ENCODE measurements around the gene STK32B. TPM values are rescaled to one million over a fixed set of nuclear protein-coding genes. Genes with fewer than 3 reads are reported as not detected.

Gene STK32B
- total and polyA plus RNA-seq, 2 donors = 2.9 to 4.8 TPM

DNA sequence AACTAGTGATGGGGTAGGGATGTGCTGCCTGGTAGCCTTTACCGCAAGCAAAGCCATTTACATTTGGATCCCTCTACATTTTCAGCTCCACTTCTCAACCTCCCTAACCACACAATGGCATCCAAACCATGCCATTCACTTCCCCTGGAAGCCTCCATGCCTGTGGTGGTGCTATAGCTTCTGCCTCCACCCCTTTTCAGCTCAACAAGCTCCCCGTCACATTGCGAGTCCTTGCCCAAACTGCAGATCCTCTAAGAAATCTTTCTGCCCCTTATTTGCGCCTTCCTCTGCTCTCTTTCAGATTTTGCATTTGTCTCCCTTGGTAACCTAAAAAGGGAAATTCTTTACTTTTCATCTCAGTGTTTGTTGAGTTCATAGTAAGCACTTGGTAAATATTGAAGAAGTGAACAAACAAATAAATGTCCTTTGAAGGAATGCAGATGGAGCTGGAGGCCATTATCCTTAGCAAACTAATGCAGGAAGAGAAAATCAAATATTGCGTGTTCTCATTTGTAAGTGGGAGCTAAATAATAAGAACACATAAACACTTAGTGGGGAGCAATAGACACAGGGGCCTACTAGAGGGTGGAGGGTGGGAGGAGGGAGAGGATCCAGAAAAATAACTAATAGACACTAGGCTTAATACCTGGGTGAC lies 38.9 kb upstream of the STK32B start:
- DNase-seq (ENCODE audit: low read depth in 6 of 9, low spot score in 9 of 9) = no peak

DNA sequence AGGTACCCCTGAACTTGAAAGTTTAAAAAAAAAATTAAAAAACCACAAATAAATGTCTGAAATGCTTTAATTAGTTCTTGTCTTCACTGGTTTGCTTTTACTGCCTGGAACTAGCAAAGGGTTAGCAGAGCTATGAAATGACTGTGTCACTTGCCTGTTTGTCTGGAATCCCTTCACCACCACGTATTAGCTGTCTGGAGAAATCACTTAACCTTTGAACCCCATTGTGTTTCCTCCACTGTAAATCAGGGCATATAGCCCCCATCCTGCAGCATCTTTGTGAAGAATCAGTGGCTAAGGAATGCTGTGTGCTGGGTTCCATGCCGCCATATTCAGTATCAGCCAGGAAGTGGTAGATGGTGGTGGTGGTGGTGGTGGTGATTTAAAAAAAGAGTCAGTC lies 38.3 kb upstream of the STK32B start:
- Histone ChIP-seq H3K4me1 (ENCODE audit: control insufficient read depth in 2 of 2, insufficient read depth in 2 of 2, low read length in 2 of 2) (no peaks in the 10 kb centered on the region), H3K9me3 (ENCODE audit: control insufficient read depth in 2 of 2, insufficient read depth in 1 of 2, low read length in 1 of 2) (no peaks in the 10 kb centered on the region), H3K36me3 (ENCODE audit: control insufficient read depth in 2 of 2, insufficient read depth in 2 of 2, low read length in 1 of 2) (no peaks in the 10 kb centered on the region), H3K27ac (ENCODE audit: low read depth in 1 of 2, low read length in 1 of 2) (no peak overlapping the region), H3K4me3 (ENCODE audit: low read length in 2 of 2) (no peak overlapping the region), H3K27me3 (ENCODE audit: control insufficient read depth in 2 of 2, insufficient read depth in 1 of 2, low read length in 1 of 2) (no peaks in the 10 kb centered on the region)
- DNase-seq (ENCODE audit: low read depth in 6 of 9, low spot score in 9 of 9) = no peak
- WGBS = 95% methylated on average over 2 of the region's 2 CpGs

More for the DNA sequence above, 38.9 kb upstream of the STK32B start:
- no peaks in the 10 kb centered on the region for H3K9me3 ChIP-seq (ENCODE audit: control insufficient read depth in 2 of 2, insufficient read depth in 1 of 2, low read length in 1 of 2)
- no peak overlapping the region for H3K27ac ChIP-seq (ENCODE audit: low read depth in 1 of 2, low read length in 1 of 2)
- H3K36me3 ChIP-seq (ENCODE audit: control insufficient read depth in 2 of 2, insufficient read depth in 2 of 2, low read length in 1 of 2) = no peaks in the 10 kb centered on the region
- no peaks in the 10 kb centered on the region for H3K27me3 ChIP-seq (ENCODE audit: control insufficient read depth in 2 of 2, insufficient read depth in 1 of 2, low read length in 1 of 2)
- no peak overlapping the region for H3K4me3 ChIP-seq (ENCODE audit: low read length in 2 of 2)
- WGBS = 98% methylated on average over 5 of the region's 5 CpGs
- no peaks in the 10 kb centered on the region for H3K4me1 ChIP-seq (ENCODE audit: control insufficient read depth in 2 of 2, insufficient read depth in 2 of 2, low read length in 2 of 2)

DNA sequence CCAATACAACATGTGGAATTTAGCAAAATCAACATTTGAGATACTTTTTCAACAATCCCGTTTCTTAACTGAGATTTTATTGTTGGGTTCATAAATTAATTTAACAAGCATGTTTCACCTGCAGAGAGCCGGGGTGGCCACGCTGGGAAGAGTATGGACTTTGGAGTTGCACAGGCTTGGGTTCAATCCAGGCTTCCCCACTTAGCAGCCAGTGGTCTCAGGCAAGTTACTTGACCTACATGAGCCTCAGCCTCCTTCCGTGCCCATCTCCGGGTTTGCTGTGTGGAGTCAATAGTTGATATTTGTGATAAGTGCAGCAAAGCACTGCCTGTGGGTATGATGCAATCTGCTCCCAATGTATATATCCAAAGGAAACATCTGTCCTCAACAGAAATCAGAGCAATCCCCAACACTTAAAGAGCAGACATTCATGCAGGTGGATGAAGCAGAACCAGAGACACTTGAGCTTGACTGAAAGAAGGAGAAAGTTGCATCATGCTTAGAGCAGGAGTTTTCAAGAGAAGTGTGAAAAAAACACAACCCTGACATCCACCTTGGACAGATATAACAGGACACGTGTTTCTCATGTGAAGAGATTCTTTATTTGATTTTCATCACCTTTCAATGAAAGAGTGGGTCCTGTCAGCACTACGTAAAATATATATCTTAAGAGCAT lies 37.1 kb upstream of the STK32B start:
- 90% methylated on average over 7 of the region's 7 CpGs for WGBS
- Histone ChIP-seq H3K27ac (ENCODE audit: low read depth in 1 of 2, low read length in 1 of 2) (no peak overlapping the region), H3K36me3 (ENCODE audit: control insufficient read depth in 2 of 2, insufficient read depth in 2 of 2, low read length in 1 of 2) (no peaks in the 10 kb centered on the region), H3K4me1 (ENCODE audit: control insufficient read depth in 2 of 2, insufficient read depth in 2 of 2, low read length in 2 of 2) (peaks cover 2 to 7% of the 10 kb centered on the region in 2 donors), H3K27me3 (ENCODE audit: control insufficient read depth in 2 of 2, insufficient read depth in 1 of 2, low read length in 1 of 2) (no peaks in the 10 kb centered on the region), H3K9me3 (ENCODE audit: control insufficient read depth in 2 of 2, insufficient read depth in 1 of 2, low read length in 1 of 2) (no peaks in the 10 kb centered on the region), H3K4me3 (ENCODE audit: low read length in 2 of 2) (no peak overlapping the region)
- DNase-seq (ENCODE audit: low read depth in 6 of 9, low spot score in 9 of 9) = no peak

DNA sequence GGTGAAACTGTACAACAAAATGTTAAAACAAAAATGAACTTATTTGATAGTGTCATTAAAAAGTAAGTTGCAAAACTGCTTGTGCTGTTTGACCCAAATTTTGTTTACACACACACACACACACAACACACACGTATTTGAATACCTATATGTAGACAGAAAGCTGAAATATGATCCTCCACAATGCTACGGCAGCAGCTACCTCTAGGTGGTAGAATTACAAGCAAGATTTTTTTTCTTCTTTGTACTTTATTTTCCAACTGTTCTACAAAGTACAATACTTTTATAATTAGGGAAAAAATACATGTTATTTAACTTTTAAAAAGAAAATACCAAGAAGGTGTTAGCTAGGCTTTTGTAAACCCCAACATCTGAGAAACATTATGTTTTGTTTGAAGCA lies 33.2 kb upstream of the STK32B start:
- peaks cover 6 to 19% of the 10 kb centered on the region in 2 donors for H3K4me1 ChIP-seq (ENCODE audit: control insufficient read depth in 2 of 2, insufficient read depth in 2 of 2, low read length in 2 of 2)
- H3K36me3 ChIP-seq (ENCODE audit: control insufficient read depth in 2 of 2, insufficient read depth in 2 of 2, low read length in 1 of 2) = no peaks in the 10 kb centered on the region
- WGBS = 29% methylated on average over 2 of the region's 2 CpGs
- peak overlapping the region in 1 of 2 donors; percentile 47 for H3K27ac ChIP-seq (ENCODE audit: low read depth in 1 of 2, low read length in 1 of 2)
- H3K9me3 ChIP-seq (ENCODE audit: control insufficient read depth in 2 of 2, insufficient read depth in 1 of 2, low read length in 1 of 2) = no peaks in the 10 kb centered on the region
- H3K27me3 ChIP-seq (ENCODE audit: control insufficient read depth in 2 of 2, insufficient read depth in 1 of 2, low read length in 1 of 2) = no peaks in the 10 kb centered on the region
- H3K4me3 ChIP-seq (ENCODE audit: low read length in 2 of 2) = no peak overlapping the region
- DNase-seq (ENCODE audit: low read depth in 6 of 9, low spot score in 9 of 9) = peak in 1 of 9 donors; percentile 38

DNA sequence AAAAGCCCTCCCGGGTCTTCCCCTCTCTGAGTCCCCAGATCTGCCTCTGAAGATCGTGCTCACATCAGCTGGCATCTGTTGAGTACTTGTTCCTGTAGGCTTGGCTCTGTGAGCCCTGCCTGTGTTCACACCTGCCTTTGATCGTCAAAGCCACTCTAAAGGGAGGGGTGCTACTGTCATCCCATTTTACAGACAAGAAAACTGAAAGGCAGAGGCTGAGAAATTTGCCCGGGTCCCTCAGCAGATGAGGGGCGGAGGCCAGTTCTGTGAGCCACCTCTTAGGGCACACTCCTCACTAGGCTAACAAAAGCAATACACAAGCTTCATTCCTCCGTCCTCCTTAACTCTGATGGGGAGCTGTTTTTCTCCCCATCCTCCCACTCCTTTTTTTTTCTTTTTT lies 32.7 kb upstream of the STK32B start:
- DNase-seq (ENCODE audit: low read depth in 6 of 9, low spot score in 9 of 9) = peak in 3 of 9 donors; percentile 37 to 68 (median 42)
- WGBS = 29% methylated on average over 6 of the region's 6 CpGs
- no peaks in the 10 kb centered on the region for H3K27me3 ChIP-seq (ENCODE audit: control insufficient read depth in 2 of 2, insufficient read depth in 1 of 2, low read length in 1 of 2)

DNA sequence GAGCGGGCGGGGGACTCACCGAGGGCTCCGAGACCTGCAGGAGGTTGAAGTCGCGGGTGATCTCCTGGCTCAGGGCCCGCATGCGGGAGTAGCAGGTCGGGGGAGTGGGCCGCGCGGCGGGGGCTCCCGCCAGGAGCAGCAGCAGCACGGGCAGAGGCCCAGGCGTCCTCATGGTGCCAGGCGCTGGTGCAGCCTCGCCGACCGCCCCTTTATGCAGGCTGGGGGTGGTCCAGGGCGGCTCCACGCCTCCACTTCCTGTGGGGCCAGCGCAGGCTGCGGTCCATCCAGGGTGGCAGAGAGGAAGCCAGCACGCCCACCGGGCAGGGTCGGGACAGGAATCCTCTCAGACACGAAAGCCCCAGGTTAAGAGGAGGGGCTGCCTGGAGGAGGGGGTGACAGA lies 32.0 kb upstream of the STK32B start, which contains the start of gene CYTL1:
Gene CYTL1 (minus strand): TSS at position 185 of the 400 bp plus-strand sequence. CDS start 13 bp downstream, at position 172.
- no peaks in the 10 kb centered on the region for H3K27me3 ChIP-seq (ENCODE audit: control insufficient read depth in 2 of 2, insufficient read depth in 1 of 2, low read length in 1 of 2)

More for the DNA sequence above, 32.7 kb upstream of the STK32B start:
- H3K4me3 ChIP-seq (ENCODE audit: low read length in 2 of 2) = no peak overlapping the region
- peak overlapping the region in 1 of 2 donors; percentile 47 for H3K27ac ChIP-seq (ENCODE audit: low read depth in 1 of 2, low read length in 1 of 2)
- H3K36me3 ChIP-seq (ENCODE audit: control insufficient read depth in 2 of 2, insufficient read depth in 2 of 2, low read length in 1 of 2) = no peaks in the 10 kb centered on the region
- H3K4me1 ChIP-seq (ENCODE audit: control insufficient read depth in 2 of 2, insufficient read depth in 2 of 2, low read length in 2 of 2) = peaks cover 6 to 19% of the 10 kb centered on the region in 2 donors
- H3K9me3 ChIP-seq (ENCODE audit: control insufficient read depth in 2 of 2, insufficient read depth in 1 of 2, low read length in 1 of 2) = no peaks in the 10 kb centered on the region

DNA sequence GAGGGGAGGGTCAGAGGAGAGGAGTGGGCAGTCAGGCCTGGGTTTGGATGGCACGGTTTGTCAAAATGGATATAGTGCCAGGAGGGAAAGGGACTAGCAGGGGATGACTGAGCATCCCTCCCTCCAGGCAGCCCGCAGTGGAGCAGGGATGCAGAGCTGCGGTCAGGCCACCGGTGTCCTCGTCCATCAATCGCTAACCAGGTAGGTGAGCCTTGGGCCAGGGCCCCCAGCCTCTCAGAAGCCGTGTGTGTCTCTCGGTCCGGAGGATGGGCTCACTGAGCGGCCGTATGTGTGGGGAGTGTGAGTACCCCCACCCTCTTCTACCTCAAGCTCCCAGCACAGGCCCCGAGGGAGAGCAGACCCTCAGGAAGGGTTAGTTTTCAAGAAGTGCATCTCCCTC lies 31.5 kb upstream of the STK32B start:
- Histone ChIP-seq H3K36me3 (ENCODE audit: control insufficient read depth in 2 of 2, insufficient read depth in 2 of 2, low read length in 1 of 2) (no peaks in the 10 kb centered on the region), H3K27me3 (ENCODE audit: control insufficient read depth in 2 of 2, insufficient read depth in 1 of 2, low read length in 1 of 2) (no peaks in the 10 kb centered on the region), H3K4me3 (ENCODE audit: low read length in 2 of 2) (no peak overlapping the region), H3K4me1 (ENCODE audit: control insufficient read depth in 2 of 2, insufficient read depth in 2 of 2, low read length in 2 of 2) (peaks cover 6 to 19% of the 10 kb centered on the region in 2 donors), H3K27ac (ENCODE audit: low read depth in 1 of 2, low read length in 1 of 2) (no peak overlapping the region), H3K9me3 (ENCODE audit: control insufficient read depth in 2 of 2, insufficient read depth in 1 of 2, low read length in 1 of 2) (no peaks in the 10 kb centered on the region)
- 97% methylated on average over 12 of the region's 12 CpGs for WGBS
- no peak for DNase-seq (ENCODE audit: low read depth in 6 of 9, low spot score in 9 of 9)

More for the DNA sequence above, 32.0 kb upstream of the STK32B start, which contains the start of gene CYTL1:
- Histone ChIP-seq H3K36me3 (ENCODE audit: control insufficient read depth in 2 of 2, insufficient read depth in 2 of 2, low read length in 1 of 2) (no peaks in the 10 kb centered on the region), H3K4me3 (ENCODE audit: low read length in 2 of 2) (no peak within 1 kb of the TSS), H3K9me3 (ENCODE audit: control insufficient read depth in 2 of 2, insufficient read depth in 1 of 2, low read length in 1 of 2) (no peaks in the 10 kb centered on the region), H3K4me1 (ENCODE audit: control insufficient read depth in 2 of 2, insufficient read depth in 2 of 2, low read length in 2 of 2) (peaks cover 6 to 19% of the 10 kb centered on the region in 2 donors), H3K27ac (ENCODE audit: low read depth in 1 of 2, low read length in 1 of 2) (peak within 1 kb of the TSS in 1 of 2 donors; percentile 47)
- no peak for DNase-seq (ENCODE audit: low read depth in 6 of 9, low spot score in 9 of 9)
- 10% methylated on average over 28 of the region's 28 CpGs for WGBS

DNA sequence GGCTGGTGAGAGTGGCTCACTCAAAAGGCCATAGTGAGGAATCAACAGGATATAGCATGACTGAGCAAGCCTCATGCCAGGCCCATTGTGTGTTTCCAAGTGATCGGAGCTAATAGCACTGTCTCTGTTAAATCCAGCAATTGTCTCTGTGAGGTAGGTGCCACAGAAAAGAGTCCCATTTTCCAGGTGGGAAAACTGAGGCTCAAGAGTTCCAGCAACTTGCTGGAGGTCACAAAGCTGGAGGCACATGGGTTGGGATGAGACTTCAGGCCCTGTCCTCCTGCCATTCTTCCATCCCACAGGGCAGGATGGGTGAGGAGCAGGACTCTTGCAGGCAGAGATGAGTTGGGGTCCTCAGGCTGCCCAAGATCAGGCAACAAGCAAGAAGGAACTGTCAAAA lies 30.9 kb upstream of the STK32B start:
- Histone ChIP-seq H3K9me3 (ENCODE audit: control insufficient read depth in 2 of 2, insufficient read depth in 1 of 2, low read length in 1 of 2) (no peaks in the 10 kb centered on the region), H3K36me3 (ENCODE audit: control insufficient read depth in 2 of 2, insufficient read depth in 2 of 2, low read length in 1 of 2) (no peaks in the 10 kb centered on the region), H3K27ac (ENCODE audit: low read depth in 1 of 2, low read length in 1 of 2) (no peak overlapping the region), H3K4me3 (ENCODE audit: low read length in 2 of 2) (no peak overlapping the region), H3K27me3 (ENCODE audit: control insufficient read depth in 2 of 2, insufficient read depth in 1 of 2, low read length in 1 of 2) (no peaks in the 10 kb centered on the region), H3K4me1 (ENCODE audit: control insufficient read depth in 2 of 2, insufficient read depth in 2 of 2, low read length in 2 of 2) (peaks cover 6 to 19% of the 10 kb centered on the region in 2 donors)
- WGBS = 98% methylated on average over 1 of the region's 1 CpG
- no peak for DNase-seq (ENCODE audit: low read depth in 6 of 9, low spot score in 9 of 9)

DNA sequence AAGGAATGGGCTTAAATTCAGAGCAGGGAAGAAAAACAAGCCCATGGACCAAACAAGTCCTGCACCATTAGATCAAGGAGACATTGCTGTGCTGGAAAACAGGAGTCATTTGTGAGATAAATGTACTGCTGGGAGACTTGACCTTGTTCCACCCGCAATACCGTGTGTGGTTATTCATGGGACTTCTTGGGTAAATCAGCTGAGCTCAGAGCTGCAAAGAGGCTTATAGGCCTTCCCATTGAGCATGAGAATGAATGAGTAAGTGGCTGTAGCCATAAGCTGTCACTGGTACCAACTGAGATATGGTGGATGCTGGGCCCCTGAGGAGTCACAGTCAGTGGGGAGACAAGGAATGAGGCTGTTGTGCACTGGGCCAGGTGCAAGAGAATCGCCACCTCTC lies 29.7 kb upstream of the STK32B start:
- 98% methylated on average over 3 of the region's 3 CpGs for WGBS
- DNase-seq (ENCODE audit: low read depth in 6 of 9, low spot score in 9 of 9) = no peak
- H3K4me1 ChIP-seq (ENCODE audit: control insufficient read depth in 2 of 2, insufficient read depth in 2 of 2, low read length in 2 of 2) = peaks cover 10 to 20% of the 10 kb centered on the region in 2 donors
- H3K9me3 ChIP-seq (ENCODE audit: control insufficient read depth in 2 of 2, insufficient read depth in 1 of 2, low read length in 1 of 2) = no peaks in the 10 kb centered on the region
- no peak overlapping the region for H3K27ac ChIP-seq (ENCODE audit: low read depth in 1 of 2, low read length in 1 of 2)
- no peaks in the 10 kb centered on the region for H3K36me3 ChIP-seq (ENCODE audit: control insufficient read depth in 2 of 2, insufficient read depth in 2 of 2, low read length in 1 of 2)
- H3K27me3 ChIP-seq (ENCODE audit: control insufficient read depth in 2 of 2, insufficient read depth in 1 of 2, low read length in 1 of 2) = no peaks in the 10 kb centered on the region
- no peak overlapping the region for H3K4me3 ChIP-seq (ENCODE audit: low read length in 2 of 2)
